NCI-H774 (cell line): ENCODE measurements around the gene SFMBT2.

Source experiments
- DNase-seq: peaks from one replicate; lab custom pipeline; 2025; lab: John Stamatoyannopoulos, UW

The SFMBT2 gene

DNA sequence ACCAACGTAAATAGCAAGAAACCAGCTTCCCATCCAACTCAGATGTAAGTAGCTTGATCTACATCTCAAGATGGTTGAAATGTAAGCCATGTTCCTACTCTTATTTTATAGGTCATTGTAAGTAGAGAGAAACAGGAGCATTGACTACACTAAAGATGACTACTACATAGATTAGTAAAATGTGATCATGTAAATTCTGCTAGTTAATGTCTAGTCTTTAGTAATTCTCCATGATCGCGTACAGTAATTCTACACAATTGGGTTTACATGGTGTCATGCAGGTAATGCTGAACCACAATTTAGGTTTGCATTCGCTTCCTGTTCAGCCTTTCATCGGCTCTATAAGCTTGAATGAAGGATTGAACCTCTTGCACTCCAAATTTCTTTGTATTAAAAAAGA lies 14.9 kb upstream of the SFMBT2 start:
- DNase-seq, result no peak

DNA sequence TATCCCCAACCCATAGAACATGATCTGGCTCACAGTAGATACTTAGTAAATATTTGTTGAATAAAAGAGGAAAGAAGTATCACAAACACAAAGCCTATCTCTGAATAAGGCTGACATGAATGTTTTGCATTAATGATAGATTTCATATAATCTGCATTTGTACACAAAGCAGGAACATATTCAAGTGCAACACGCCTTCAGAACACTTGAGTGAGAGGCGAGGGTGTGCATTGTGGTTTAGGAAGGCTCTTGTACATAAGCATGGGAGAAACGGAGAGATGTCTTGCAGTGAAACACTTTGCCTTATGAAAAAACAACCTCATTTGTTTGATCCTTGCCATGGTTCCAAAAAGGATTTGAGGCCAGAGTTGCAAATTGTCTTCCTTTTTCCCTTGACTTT lies 14.1 kb upstream of the SFMBT2 start:
- no peak for DNase-seq

DNA sequence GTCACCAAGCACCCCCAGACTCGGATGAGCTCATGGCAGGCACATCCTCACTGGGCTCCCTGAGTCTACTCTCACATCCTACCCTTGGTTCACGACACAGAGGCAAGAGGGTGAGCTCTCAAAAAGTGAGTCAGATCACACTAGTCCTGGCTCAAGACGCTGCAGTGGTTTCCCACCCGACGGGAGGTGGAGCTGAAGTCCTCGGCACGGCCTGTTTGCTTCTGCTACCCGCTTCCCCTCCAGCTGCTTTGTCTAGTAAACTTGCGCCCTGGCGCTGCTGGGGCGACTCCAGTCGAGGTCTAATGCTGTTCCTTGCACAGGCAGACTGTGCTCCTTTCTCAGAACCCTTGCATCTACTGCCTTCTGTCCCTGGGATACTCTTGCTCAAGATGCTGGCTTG lies 13.5 kb upstream of the SFMBT2 start:
- no peak for DNase-seq

GRCh38 chr10:7423521-7423920 lies 12.7 kb upstream of the SFMBT2 start:
- DNase-seq, result no peak

GRCh38 chr10:7421526-7421925 lies 10.7 kb upstream of the SFMBT2 start:
- no peak for DNase-seq

GRCh38 chr10:7419998-7420397 lies 9.2 kb upstream of the SFMBT2 start:
- DNase-seq, result no peak

GRCh38 chr10:7417807-7418206 lies 7.0 kb upstream of the SFMBT2 start:
- no peak for DNase-seq

- no peak for DNase-seq
These were observed 6.3 kb upstream of the SFMBT2 start for GRCh38 chr10:7417103-7417623.

- no peak for DNase-seq
These were observed 3.9 kb upstream of the SFMBT2 start for GRCh38 chr10:7414766-7415165.

DNA sequence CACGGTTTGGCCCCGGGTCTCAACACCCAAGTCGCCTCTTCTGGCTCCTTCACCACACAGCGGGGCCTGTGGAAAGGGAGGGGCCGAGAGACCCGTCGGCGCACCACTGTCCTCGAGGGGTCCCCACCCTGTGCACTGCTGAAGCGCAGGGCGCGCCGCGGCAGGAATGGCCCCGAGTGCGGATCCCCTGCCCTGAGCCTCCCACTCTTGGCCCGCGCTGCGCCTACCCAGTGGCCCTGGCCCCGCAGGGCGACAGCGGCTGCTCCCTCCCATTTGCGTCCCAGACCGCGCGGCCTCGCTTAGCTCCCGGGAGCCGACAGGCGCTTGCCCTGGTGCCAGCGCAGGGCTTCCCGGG lies 2.1 kb upstream of the SFMBT2 start:
- no peak for DNase-seq

GRCh38 chr10:7412237-7412927 lies 1.5 kb upstream of the SFMBT2 start:
- no peak for DNase-seq

GRCh38 chr10:7411671-7412128 lies 866 bp upstream of the SFMBT2 start:
- no peak for DNase-seq

DNA sequence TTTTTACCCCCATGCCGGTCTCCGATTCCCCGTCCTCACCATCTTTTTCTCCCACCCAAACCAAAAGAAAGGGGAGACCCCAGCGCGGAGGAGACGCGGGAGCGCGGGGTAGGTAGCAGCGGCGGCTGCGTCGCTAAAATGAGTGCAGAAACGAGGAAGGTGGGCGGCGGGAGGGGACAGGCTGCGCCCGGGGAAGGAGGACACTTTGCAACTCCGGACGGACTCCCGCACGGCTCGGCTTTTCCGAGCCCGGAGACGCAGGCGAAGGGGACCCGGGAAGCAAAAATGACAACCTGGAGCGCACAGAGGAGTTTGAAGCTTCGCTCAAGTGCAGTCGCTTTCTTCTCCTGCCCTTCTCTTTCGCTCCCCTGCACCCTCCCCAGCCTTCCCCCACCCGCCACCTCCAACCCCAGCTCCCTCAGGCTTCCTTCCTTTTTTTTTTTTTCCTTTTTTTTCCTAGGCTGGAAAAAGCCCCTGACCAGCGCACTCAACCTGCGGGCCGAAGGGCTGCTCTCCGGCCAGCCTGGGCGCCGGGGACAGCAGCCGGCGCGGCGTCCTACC lies 453 bp downstream of the SFMBT2 start:
- no peak for DNase-seq

GRCh38 chr10:7409732-7410168 lies 1.1 kb downstream of the SFMBT2 start:
- no peak for DNase-seq

DNA sequence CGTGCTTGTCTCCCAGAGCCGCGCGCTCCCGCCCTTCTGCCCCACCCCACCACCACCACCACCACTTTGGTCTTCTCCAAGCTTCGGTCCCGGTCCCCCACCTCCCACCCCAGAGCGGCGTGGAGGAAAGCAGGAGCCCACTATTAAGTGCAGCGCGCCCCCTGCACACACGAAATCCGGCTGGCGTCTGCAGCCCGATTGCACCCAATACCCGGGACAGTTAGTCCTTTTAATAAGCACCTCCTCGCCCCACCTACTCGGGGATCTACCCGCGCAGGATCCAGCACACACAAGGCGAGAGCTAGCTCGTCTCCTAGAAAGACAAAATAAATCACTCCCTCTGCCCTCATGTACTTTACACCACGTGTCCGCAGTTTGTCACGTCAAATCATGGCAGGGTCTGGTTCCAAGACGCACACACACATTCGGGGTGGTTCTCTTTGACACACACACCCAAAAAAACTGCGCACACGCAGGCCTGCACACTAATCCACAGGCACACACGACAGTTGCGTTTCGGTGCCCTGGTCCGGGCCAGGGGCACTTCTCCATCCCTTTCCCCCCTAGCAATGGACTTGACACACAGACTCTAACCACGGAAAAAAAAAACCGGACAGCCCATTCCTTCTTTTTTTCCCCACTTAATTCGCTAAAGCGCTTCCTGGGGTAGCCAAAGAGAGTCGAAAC lies 1.6 kb downstream of the SFMBT2 start:
- DNase-seq, result no peak

DNA sequence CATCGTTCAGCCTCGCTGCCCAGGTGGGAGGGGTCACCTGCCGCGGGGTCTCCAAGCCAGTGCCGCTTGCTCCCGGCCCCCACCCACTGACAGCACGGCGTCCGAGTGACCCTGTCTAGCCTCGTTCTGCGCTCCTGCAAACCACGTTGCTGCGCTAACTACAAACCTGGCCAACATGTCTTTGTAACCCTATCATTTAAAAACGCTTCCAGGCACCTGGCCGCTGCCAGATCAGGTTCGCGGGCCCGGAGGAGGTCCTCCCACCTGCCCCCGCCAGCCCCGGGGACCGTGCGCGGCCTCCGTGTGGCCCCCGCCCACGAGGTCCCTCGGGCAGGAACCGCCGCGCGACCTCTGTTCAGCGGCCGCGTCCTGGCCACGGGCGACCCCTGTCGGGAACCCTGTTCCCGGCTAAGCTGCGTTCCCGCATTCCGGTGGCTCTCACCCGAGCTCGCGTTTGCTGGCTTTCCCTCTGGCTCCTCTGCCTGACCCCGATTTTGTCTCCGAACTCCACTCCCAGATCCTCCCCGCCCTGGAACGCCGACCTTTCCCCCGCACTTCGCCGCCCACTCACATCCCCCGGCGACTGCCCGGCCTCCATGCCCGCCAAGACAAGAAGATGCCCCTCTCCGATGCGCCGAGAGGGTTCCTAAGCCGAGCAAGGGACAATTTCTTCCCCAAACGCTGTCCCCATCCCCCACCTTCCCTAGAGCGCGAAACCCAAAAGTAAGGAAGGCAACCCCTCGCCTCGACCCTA lies 2.4 kb downstream of the SFMBT2 start:
- DNase-seq, result no peak

DNA sequence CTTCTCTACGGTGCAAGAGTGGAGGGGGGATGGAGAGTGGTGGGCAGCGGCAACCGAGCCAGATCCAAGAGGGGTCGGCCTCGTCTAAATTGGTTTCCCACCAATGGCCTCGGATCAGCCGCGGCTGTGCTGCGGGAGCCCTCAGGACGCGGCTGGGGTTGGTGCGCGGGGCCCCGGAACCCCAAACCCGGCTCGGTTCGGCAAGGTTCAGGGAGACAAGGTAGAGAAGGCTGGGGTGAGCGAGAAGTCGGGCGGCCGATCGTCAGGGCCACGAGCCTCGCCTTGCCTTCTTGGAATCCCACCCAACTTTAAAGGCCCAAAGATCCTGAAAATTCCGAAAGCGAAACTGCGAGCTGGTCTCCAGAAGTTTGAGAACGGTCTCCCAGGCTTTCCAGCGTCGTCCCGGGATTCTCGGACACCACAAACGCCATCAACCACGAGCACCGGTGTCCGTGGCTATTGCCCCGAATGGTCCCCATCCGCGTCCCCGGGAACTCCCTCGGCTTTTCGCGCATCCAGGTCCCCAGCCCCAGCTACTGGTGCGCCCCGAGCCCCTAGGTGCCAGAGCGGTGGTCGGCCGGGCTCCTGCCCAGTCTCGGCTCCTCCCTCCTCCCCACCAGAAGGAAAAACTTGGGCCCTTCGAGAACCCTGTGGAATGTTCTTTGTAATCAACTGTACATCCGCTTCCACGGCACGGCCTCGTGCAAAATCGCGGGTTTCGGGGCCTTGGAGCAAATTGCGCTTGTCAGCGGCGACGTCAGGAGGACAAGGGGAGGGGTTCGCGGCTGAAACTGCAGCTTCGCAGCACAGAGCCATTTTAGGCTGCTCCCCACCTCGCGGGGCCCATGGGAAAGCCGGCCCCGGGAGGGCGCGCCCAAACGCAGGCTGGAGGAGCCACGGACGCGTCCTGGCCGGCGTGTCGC lies 3.2 kb downstream of the SFMBT2 start:
- DNase-seq, result no peak

GRCh38 chr10:7406712-7407333 lies 4.0 kb downstream of the SFMBT2 start:
- no peak for DNase-seq

DNA sequence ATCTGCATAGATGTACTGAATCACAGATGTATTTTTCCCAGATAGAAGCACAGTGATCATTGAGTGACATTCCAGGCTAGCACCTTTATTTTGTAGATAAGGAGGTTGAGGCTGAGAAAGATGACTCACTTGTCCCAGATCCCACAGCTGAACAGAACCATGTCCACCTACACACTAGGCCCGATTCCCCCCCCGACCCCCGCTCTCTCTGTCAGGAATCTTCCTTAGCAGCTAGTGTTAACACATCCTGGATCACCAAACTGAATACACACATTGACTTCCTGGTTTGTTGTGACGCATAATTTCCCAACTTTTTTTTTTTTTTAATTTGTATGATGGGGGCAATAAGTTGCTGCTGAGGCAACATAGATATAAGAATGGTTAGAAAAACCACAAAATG lies 5.2 kb downstream of the SFMBT2 start:
- DNase-seq, result no peak

DNA sequence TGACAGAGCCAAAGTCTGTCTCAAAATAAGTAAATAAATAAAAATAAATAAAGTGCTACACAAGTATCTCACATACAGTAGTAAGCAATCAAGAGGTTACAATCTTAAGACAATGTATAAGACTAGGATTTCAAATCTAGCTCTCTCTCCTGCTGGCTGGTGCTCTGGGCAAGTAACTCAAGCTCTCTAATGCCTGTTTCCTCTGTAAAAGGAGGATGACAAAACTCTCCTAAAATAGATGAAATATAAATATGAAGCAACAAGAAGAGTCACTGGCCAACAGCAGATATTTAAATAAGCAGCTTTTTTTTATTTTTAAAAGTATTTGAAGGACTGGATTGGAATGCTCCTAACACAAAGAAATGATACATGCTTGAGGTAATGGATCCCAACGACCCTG lies 7.2 kb downstream of the SFMBT2 start:
- no peak for DNase-seq

GRCh38 chr10:7401782-7402181 lies 9.1 kb downstream of the SFMBT2 start:
- no peak for DNase-seq
